Right renal pelvis (tissue), 4 donors: Measurements from ENCODE around the gene KIF1A. TPM values are rescaled to one million over a fixed set of nuclear protein-coding genes. Genes with fewer than 3 reads are reported as not detected.

Experiments used
- DNase-seq, 4 donors: peaks; one replicate each; pipeline ENCODE4 v3.0.0-alpha.2; 2013; ENCODE audit warnings: low read depth in 4 of 4, low spot score in 3 of 4, missing footprints in 1 of 4
- polyA plus RNA-seq, 4 donors: library from polyadenylated mRNA; unstranded; fragments of 120-200 nt; gene quantifications; one replicate each; pipeline ENCODE4 v1.2.1, GENCODE V29; 2013; ENCODE audit not compliant: insufficient read length in 4 of 4

Gene KIF1A
- polyA plus RNA-seq, 4 donors = 9.8 to 13.9 (median 11.5) TPM

DNA sequence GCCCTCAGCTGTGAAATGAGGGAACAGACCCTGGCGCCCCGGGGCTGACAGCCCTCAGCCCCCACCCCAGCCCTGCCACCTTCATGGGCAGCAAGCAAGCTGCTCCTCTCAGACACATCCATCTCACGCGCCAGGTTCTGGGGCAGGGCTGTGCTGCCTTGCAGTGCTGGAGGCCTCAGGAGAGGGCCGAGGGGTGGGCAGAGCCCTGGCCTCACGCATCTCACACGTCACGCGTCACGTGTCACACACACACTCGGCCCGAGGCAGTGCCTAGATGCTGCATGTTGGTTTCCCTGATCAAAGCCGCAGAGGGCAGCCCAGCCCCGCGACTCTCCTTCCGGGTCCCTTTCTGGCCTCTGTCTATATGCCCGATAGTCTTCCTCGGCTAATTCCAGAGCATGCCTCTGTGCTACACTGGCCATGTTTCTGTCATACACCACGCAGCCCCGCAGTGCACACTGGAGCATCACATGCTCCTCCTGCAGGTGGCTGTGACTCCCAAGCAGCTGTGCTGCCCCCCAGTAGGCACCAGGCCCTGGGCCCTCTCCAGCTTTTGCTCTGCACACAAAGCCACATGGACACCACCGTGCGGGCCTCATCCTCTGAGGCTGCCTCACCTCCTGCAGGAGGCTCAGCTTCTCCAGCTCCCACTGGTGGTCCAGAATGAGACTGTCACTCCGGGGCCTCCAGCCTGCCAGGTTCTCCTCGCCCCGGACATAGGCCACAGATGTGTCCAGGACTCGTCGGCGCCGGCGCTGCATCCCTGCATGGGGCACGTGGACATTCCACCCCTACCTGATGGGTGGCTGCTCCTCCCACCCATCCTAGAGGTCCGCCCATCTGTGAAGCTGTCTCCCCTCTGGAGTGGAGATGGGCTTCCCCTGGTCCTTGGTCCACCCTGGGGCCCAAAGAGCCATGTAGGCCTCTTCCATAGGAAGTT lies 97.0 kb downstream of the KIF1A start:
- DNase-seq = no peak

DNA sequence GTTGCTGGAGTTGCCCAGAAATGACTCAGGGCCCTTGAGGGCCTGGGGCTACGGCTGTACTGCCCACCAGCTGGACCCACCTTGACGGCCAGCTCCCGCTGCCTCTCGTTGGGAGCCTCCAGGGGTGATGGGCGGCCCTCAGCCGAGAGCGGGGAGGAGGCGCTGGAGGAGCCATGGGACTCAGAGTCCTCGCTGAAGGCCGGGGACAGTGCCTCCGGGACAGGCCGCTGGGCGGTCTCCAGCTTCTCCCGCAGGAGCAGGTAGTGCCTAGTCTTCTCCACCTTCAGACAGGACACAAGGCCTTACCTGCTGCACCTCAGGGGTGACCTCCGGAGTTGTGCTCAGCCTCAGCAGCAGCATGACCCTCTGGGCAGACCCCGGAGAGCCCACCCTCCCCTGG lies 97.6 kb downstream of the KIF1A start:
- DNase-seq = no peak

DNA sequence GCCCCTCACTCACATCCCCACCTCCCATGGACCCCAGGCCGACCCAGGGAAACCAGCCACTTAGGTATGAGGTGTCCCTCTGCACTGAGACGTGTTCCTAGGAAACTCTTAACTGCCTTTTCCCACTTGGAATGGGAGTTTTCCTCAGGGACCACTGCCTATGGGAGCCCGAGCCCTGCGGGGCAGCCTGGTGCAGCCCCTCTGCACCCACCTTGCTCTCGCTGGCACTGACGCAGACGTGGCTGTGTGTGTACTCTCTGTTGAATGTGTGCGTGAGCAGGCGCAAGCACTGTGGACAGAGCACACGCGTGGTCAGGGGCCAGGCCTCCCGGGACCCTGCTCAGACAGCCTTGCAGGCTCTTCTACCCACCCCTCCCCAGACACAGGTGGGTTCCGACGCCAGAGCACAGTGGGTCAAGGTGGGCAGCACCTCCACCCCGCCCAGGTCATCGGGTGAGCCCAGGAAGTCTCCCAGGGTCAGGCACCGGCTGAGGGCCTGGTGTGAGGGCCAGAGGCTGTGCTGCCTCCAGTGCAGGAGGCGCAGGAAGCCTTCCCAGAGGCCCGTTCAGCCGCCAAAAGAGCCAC lies 98.3 kb downstream of the KIF1A start:
- DNase-seq = no peak

DNA sequence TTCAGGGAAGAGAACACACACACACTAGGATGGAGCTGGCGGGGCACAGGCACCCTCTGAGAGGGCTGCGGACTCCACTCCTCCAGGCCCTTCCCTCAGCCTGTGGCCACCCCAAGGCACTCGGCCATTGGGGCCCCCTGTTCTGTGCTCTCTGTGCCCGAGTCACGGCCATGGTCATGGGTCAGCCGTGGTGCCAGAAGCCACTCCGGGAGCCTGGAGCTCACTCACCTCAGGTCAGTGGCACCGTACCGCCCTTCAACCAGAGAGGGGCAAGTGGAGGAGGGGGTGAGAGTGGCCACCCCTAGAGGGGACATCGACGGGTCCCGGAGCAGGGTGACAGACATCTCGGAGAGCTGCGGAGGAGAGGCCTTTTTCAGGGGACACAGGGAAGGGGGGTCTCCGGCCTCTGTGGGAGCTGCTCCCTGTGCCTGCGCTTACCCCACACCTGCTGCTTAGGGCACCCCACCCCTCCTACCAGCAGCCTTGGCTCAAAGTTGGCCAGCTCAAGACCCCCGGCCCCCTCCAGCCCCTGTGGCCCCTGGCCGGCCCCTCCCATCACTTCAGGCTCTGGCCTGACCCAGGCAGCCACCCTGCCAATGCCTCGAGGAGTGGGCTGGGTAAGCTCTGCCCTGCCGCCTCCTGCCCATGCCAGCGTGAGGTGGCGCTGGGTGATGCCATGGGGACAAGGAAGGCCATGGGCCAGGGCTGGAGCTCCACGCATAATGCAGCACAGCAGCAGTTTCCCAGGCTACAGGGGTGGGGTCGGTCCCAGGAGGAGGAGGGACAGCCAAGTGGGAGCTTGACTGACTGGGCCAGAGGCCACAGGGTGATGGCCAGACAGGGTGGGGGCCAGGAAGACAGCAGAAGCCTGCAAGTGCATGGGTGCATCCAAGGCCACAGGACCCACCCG lies 99.1 kb downstream of the KIF1A start:
- no peak for DNase-seq

DNA sequence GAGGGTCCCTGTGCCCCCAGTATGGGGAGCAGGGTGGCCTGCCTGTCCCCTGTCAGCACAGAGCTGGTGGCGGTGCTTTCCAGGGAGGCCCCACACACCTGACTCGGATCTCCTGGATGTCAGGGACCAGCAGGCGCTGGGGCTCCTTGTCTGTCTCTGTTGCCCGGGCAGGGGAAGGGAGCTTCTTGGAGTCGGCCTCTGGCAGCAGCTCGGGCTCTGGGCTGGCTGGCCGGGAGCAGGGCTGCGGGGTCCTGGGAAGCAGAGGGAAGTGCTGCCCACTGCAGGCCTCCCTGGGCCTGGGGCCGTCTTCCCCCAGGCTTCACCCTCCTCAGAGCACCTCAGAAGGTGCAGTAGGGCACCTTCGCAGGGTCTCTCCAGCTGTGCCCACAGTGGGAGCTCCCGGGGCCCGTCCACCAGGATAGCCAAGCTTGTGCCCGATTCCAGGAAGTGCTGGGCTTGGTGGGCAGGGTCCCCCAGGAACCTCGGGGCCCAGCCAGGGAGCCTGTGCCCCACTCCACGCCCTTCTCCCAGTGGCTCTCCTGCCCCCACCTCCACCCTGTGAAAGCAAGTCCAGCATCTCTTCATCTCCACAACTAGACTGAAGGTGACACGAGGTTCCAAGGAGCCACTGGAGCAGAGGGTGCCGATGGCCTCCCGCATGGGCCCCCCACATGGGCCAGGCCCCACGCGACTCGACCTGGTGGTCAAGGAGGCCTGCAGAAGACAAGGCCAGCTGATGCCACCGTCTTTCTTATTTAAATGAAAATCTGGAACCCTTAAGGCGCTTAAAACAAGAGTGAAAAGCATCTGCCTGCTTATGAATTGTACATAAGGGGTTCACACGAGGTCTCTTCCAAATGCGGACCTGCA lies 100.1 kb downstream of the KIF1A start:
- no peak for DNase-seq

DNA sequence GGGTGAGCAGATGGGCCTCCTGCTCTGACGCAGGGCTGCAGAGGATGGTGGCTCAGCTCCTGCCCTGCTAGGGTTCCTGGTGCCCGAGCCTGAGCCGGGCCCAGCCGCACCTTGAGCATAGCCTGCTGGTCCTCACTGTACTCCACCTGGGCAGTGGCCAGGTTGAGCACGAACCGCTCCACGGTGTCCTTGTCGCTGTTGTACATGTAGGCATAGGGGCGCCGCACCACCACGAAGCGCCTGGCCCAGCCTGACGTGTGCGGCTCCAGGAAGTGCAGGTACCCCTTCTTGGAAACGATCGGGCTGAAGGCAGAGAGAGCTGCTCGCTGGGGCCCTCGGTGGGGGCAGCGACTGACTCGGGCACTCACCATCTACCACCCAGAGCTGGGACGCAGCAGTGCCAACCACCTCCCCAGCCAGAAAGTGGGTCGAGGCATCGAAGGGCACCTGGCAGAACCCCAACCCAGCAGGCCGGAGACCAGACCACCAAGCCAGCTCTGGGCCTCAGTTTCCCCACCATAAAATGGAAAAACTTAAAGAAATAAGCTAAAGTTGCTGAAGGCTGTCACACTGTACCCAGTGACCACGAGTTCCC lies 101.0 kb downstream of the KIF1A start:
- DNase-seq = no peak

DNA sequence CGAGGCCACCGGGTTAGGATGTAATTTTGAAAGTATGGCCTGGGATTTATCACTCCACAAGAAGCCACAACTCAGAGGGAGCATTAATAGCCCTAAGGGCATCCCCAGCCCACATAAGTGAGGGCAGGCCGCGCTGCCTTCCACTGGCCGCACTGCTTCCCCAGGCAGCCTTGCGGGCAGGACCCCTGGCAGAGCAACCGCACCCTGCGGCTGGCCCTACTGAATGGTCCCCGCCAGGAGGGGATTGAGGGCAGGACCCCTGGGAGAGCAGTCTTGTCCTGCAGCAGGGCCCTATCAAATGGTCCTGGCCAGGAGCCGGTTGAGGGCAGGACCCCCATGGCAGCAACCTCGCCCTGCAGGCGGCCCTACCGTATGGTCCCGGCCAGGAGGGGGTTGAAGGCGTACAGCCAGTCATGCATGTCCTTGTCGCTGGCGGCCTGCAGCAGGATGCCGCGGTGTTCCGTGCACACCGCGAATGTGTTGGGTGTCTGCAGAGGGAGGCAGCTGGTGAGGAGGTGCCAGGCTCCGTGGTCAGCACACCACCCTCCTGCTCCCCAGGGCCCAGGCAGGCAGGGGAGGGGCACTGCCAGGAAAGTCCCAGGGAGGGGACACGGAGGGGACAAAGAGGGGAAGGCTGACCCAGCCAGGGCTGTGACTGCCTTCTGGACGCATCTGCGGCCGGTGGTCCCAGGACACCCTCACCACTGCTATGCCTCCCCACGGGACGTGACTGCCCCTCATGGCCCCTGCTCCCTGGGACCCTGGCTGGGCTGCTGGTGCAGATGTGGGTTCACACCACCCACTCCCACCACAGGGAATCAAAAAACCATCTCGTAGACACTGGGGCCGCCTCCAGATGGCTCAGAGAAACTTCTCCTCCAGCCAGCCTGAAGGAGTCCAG lies 102.1 kb downstream of the KIF1A start:
- no peak for DNase-seq

DNA sequence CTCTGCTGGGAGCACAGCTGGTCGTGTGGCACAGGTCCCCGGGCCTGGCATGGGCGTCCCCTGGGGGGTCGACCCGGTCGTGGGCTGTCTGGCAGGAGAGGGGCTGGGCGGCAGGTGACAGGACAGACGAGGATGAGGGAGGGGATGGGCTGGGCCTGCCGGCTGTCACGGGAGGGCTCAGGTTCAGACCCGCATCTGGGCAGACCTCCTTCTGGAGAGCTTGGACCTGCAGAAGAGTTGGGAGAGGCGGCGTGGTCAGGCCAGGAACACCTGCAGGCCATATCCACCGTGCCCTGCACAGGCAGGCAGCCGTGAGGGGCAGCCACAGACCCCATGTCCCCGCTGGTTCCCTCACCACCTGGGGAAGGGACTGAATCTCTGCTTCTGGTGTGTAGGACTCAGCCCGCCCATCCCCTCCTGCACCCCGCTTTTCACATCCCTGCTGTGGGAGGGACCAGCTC lies 102.8 kb downstream of the KIF1A start:
- no peak for DNase-seq

DNA sequence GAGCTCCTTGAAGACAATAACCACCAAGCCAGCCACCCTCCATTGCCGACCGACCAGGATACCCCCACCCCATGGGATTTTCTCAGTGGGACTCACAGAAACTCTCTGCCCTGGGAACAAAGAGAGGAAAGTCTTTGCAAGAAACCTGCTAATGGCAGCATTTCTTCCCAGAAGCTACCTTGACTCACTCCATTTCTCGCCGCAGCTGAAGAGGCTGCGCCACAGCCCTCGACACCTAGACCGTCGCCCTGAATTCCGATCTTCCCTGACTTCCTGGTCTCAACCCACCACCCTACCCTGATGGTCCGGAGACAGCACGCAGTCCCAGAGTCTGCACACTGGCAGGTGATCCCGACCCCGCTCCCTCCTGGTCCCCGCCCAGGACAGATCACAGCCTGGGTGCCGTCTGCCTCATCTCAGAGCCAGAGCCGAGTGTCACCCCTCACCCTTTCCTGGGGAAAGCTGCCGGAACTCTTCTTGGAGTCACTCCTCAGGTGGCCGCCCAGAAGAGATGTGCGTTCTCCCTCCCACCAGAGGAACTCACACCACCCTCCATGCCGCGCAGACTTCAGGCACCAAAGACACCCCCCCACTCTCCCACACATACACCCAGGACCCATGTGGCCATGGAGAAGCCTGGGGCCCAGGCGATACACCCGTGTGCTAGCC lies 103.8 kb downstream of the KIF1A start:
- no peak for DNase-seq

DNA sequence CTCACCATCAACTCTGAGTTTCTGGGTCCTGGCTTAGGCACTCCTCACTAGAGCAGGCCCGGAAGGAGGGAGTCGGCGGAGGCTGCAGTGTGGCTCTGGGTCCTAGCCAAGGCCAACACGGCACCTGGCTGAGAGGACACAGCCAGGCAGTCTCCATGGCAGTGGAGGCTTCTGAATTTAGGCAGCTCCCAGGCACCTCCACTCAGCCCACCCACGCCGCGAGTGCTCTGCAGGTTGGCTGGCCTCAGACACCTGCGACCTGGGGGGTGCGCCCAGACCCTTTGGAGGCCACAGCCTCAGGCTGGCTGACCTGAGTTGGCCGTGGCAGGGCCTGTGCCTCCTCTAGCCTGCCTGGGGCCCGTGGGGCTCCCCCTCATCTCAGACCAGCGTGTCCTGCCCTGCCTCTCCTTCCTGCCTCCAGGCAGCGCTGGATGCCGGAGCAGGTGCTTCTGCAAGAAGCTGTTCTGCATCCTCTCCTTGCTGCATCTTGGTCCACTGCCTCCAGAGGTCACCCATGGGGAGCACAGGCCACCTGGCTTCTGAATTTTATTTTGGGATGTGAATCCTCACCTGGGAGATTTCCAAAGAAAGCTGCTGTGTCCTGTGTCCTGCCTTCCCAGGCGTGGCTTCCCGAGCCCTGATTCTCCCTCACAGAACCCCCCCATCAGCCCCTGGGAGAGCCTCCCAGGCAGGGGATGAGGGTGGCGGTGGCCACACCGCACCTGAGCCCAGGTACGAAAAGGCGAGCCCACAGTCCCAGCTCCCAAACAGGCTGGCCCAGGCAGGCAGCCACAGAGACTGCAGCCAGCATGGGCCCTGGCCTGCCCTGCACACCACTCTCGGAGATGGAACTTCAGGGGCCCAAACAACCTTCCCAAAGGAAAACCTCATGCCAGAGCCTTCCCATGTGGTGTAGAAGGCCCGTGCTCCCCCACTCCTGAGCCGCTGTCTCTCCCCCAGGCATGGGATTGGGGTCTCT lies 105.0 kb downstream of the KIF1A start:
- DNase-seq = no peak

DNA sequence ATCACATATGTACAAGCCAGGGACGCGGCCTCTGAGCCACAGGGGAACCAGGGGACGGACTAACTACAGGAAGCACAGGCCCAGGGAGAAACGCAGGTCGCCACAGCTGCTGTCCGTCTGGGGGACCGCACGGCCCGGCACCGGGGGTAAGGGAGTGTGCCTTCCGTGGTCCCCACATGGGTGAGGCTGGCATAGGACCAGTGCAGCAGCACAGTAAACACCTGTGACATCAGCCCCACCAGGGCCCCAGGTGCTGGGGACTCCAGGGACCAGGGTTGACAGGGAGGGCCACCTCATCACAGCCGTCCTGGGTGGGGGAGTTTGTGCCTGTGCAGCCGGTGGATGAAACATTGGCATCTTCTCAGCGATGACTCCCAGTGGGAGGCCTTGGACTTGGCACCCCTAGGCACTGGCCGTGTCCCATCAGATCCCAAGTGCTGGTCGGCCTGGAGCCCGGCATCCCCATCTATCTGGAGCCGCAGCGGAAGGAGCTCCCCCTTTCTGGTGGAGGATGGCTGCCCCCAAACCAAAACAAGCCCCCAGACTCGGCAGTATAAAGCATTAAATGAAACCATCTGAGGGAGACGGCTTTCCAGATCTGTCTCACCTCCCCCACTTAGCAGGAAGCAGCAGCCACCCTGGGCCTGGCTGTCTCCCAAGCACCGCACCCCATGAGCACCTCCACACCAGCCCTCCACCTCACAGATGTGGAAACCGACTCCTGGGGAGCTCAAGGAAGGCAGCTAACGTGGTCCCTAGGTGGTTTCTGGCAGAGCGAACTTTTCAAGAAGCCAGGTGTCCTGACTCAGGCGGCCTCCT lies 105.9 kb downstream of the KIF1A start:
- DNase-seq = no peak

DNA sequence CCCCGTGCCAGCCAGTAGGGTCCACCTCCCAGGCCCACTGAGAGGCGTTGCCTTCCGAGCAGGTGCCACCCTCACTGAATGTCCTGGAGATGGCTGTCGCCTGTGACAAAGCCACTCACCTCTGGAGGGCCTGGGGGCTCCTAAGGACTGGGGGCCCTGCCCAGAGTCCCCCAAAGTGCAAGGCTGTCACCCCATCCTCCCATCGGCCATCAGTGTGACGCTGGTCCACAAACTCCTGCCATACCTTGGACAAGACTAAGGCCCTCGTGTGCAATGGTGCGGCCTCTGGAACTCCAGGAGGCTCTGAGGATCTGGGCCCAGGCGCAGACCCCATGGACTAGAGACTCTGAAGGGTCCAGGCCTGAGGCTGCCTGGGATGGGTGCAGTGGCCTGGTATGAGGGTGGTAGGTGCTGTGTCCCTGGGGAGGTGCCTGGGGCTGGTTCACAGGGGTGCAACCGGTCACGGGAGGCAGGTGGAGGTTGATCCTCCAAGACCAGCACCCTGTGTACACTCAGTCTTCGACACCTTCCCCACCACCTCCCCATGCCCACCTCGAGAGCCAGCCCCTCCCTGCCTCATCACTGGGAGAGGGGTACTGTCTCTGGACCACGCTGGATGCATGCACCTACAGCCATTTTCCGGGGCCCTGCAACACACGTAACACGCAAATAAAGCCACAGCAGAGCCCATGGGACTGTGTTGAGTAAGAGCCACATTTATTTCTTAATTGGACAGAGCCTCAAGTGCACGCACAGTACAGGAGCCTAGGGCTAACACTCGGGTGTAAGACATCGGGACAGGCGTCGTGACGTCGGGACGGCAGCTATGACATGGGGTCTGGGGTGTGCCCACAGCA lies 106.7 kb downstream of the KIF1A start:
- DNase-seq = no peak

DNA sequence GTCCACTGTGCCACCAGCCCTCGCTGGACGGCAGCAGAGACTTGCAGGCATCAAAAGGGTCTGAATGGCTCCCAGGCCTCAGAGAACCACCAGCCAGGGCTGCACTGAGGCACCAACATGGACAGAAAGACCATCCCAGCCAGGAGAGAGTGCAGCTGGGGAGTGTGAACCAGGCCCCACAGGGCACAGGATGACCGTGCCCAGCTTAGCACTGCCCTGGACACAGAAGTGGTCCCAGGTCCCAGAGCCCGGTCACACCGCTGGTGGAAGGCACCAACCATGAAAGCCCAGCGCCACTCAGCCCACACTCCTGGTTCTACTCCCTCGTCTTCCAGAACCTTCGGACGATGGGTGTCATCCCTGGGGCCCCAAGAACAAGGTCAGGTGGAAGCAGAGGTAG lies 107.9 kb downstream of the KIF1A start:
- DNase-seq = no peak

DNA sequence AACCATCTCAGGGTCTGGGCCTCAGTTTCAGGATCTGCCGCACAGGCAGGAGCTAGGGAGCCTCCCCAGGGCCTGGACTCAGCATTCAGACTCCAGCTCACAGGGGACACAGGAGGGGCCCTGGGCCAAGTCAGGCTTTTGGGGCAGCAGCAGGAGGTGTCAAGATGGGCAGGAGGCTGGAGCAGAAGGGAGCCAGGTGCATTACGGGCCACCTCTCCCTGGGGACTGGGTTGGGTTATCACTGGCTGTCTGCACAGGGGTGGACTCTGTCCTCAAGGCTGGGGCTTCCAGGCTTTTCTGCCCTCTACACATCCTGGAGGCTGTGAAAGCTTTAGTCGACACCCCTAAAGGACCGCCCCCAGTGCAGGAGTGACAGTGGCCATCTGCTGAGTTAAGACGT lies 108.3 kb downstream of the KIF1A start:
- no peak for DNase-seq

DNA sequence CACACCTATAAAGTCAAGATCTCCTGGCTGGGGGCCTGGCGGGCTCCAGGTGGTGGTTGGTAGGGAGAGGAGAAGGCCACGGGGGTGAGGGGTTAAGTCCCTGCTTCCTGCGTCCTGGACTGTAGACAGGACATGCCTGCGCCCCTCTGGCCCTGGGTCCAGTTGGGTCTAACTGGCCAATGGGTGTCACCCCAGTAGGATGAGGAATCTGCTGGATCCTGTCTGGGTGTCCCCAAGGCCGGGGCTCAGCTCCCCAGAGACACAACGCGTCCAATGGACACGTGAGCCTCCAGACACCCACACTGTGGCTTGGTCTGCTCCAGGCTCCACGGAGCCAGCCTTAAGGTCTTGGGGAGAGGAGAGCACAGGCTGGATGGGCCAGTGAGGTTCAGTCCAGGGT lies 108.7 kb downstream of the KIF1A start:
- DNase-seq = no peak
